Peyer's patch (tissue), 4 donors: ENCODE results near the gene COL6A5. TPM values are rescaled to one million over a fixed set of nuclear protein-coding genes. Genes with fewer than 3 reads are reported as not detected.
"Not testable (repeated sequence)": the region's sequence is repeated elsewhere in the genome, so short reads cannot be mapped to it uniquely, and the experiment has no call there.

Experiments
- DNase-seq, 3 donors: peaks; one replicate each; pipeline ENCODE4 v3.0.0-alpha.2; 2017 to 2019
- H3K27ac ChIP-seq, 4 donors: fragments of 200-600 bp; sonication (generic); one replicate each; pipeline ENCODE4 v1.5.1; 2016 to 2019
- H3K27me3 ChIP-seq, 2 donors: fragments of 200-600 bp; sonication (generic); one replicate each; pipeline ENCODE4 v1.5.1; 2019
- H3K36me3 ChIP-seq, 3 donors: fragments of 200-600 bp; sonication (generic); one replicate each; pipeline ENCODE4 v1.5.1; 2016 to 2019
- H3K4me1 ChIP-seq, 4 donors: fragments of 200-600 bp; sonication (generic); one replicate each; pipeline ENCODE4 v1.5.1; 2016 to 2019
- H3K4me3 ChIP-seq, 4 donors: fragments of 200-600 bp; sonication (generic); 1 replicate in 3 of 4; 2 replicates in 1 of 4; pipeline ENCODE4 v1.5.1; 2016 to 2019; ENCODE audit warnings: mild to moderate bottlenecking in 1 of 4
- H3K9me3 ChIP-seq, 4 donors: fragments of 200-600 bp; sonication (generic); one replicate each; pipeline ENCODE4 v1.5.1; 2016 to 2019; ENCODE audit warnings: mild to moderate bottlenecking in 1 of 4
- CTCF ChIP-seq, 6 experiments: fragments of 450-650 bp in 4 of 6; fragments of 200-600 bp in 2 of 6; sonication (generic) in 1 of 6; IDR thresholded peaks; one replicate each; pipeline ENCODE4 v1.5.1; 2017 to 2019; ENCODE audit warnings: antibody characterized with exemption in 6 of 6, mild to moderate bottlenecking in 3 of 6, moderate library complexity in 1 of 6
- POLR2A ChIP-seq, 2 donors: fragments of 450-650 bp; IDR thresholded peaks; one replicate each; pipeline ENCODE4 v1.5.1; 2017; ENCODE audit warnings: antibody characterized with exemption in 2 of 2, mild to moderate bottlenecking in 2 of 2, moderate library complexity in 2 of 2
- total RNA-seq, 4 donors: library from RNA; depleted of rRNA; stranded (reverse); fragments of >200 nt; gene quantifications; one replicate each; pipeline ENCODE4 v1.1.0, GENCODE V29; 2016

COL6A5 gene
- total RNA-seq, 4 donors from 2014 or later = 1.7 TPM; not detected in 3

- Histone ChIP-seq H3K4me1 (no peaks in the 10 kb centered on the region), H3K27ac (no peak overlapping the region), H3K36me3 (no peaks in the 10 kb centered on the region), H3K27me3 (no peaks in the 10 kb centered on the region), H3K4me3 (no peak overlapping the region), H3K9me3 (no peaks in the 10 kb centered on the region)
- no peak for TF ChIP-seq CTCF (IDR thresholded peaks at IDR 0.05)
- TF ChIP-seq POLR2A (IDR thresholded peaks at IDR 0.05) = no peak
- no peak for DNase-seq
These were observed 2.4 kb upstream of the COL6A5 start for GRCh38 chr3:130342821-130343661.

- H3K4me3 ChIP-seq, DNase-seq, H3K9me3 ChIP-seq, H3K36me3 ChIP-seq, H3K4me1 ChIP-seq, H3K27ac ChIP-seq, H3K27me3 ChIP-seq: not testable (repeated sequence)
These were observed 2.8 kb downstream of the COL6A5 start for GRCh38 chr3:130348258-130348657.

DNA sequence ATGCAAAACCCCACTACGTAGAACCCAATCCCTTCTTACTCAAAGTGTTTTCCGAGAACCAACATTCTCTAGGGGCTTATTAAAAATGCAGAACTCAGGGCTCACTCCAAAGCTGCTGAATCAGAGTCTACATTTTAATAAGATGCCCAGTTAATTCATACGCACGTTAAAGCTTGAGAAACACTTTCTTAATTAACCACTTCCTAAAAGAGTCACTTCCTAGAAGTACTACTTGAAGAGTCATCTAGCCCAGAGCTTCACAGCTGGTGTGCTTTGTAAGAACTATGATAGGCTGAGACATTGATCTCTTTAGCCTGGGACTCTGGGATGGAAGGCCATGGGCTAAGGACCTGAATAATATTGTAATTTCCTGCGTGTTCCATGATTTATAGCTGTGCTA, 9.0 kb downstream of the COL6A5 start:
- Histone ChIP-seq H3K9me3 (no peaks in the 10 kb centered on the region), H3K27me3 (peaks cover 0 to 2% of the 10 kb centered on the region in 2 donors), H3K27ac (no peak overlapping the region), H3K4me1 (no peaks in the 10 kb centered on the region), H3K36me3 (no peaks in the 10 kb centered on the region), H3K4me3 (no peak overlapping the region)
- DNase-seq = no peak
- TF ChIP-seq CTCF (IDR thresholded peaks at IDR 0.05) = no peak
- no peak for TF ChIP-seq POLR2A (IDR thresholded peaks at IDR 0.05)

- Histone ChIP-seq H3K4me1 (no peaks in the 10 kb centered on the region), H3K4me3 (no peak overlapping the region), H3K36me3 (no peaks in the 10 kb centered on the region), H3K27ac (no peak overlapping the region), H3K9me3 (no peaks in the 10 kb centered on the region), H3K27me3 (no peaks in the 10 kb centered on the region)
- TF ChIP-seq CTCF (IDR thresholded peaks at IDR 0.05) (no peak), POLR2A (IDR thresholded peaks at IDR 0.05) (no peak)
- no peak for DNase-seq
These were observed 28.6 kb downstream of the COL6A5 start for GRCh38 chr3:130374033-130374432.

DNA sequence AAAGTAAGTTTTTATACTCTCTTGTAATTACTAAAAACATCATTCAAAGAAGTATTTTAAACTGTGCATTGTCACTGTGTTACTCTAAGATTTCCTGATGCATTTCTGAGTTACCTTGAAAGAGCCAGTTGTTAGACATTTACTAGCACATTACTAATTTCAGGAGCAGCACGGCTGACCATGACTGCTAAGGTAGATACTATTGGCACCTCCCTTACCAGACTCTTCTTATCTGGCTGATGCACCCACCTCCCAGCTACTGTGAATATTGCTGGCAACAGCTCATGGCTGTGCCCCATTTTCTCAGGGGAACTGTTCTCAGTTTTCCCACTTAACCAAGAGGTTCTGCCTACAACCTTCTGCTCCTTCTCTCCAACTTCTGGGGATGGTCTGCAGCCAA, 29.4 kb downstream of the COL6A5 start:
- no peak for DNase-seq
- Histone ChIP-seq H3K4me3 (no peak overlapping the region), H3K9me3 (no peaks in the 10 kb centered on the region), H3K36me3 (no peaks in the 10 kb centered on the region), H3K4me1 (no peaks in the 10 kb centered on the region), H3K27me3 (no peaks in the 10 kb centered on the region), H3K27ac (no peak overlapping the region)
- no peak for TF ChIP-seq CTCF (IDR thresholded peaks at IDR 0.05)
- no peak for TF ChIP-seq POLR2A (IDR thresholded peaks at IDR 0.05)

GRCh38 chr3:130377960-130378676, 32.6 kb downstream of the COL6A5 start:
- no peak overlapping the region for H3K27ac ChIP-seq
- no peaks in the 10 kb centered on the region for H3K9me3 ChIP-seq
- no peak for DNase-seq
- H3K36me3 ChIP-seq = no peaks in the 10 kb centered on the region
- no peak for TF ChIP-seq CTCF (IDR thresholded peaks at IDR 0.05)
- TF ChIP-seq POLR2A (IDR thresholded peaks at IDR 0.05) = no peak
- H3K27me3 ChIP-seq = no peaks in the 10 kb centered on the region
- H3K4me1 ChIP-seq = no peaks in the 10 kb centered on the region
- H3K4me3 ChIP-seq = no peak overlapping the region
